ENCODE data around the gene SEC14L2. TPM values are rescaled to one million over a fixed set of nuclear protein-coding genes. Genes with fewer than 3 reads are reported as not detected.
A peak's percentile ranks its signal among the peaks of the same experiment; 100 is the strongest.

The SEC14L2 gene
- total RNA-seq, 1 experiment from 2014 or later = 16.2 TPM

DNA sequence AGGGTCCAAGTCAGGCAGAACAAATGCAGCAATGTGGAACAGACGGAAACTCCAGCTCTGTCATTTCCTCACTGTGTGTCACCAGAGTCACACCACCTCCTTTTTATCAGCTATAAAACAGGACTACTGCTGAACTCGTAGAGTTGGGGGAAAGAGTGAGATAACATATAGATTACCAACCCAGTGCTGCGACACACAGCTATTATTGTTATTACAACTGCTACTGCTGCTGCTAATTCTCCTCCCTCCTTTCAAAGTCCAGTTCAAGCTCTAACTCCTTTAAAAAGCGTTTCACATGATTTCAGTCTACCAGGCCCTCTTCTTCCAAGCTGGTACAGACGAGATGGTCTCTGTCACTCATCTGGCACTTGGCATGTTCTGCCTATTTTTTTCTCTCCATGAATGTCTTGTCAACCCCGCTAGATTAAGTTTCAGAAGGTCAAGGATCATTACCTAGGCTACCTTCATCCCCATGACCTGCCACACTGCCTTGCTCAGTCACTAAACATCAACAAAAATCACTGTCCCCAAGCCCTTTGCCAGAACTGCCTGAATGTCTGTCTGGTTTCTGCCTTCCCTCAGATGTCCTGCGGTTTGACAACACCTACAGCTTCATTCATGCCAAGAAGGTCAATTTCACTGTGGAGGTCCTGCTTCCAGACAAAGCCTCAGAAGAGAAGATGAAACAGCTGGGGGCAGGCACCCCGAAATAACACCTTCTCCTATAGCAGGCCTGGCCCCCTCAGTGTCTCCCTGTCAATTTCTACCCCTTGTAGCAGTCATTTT is 25.1 kb downstream of the SEC14L2 start:
- peaks cover 67% of the 10 kb centered on the region for H3K4me1 ChIP-seq (replicated peaks)
- H3K27me3 ChIP-seq (replicated peaks) = no peaks in the 10 kb centered on the region
- peak overlapping the region; percentile 90 for H3K27ac ChIP-seq
- no peak overlapping the region for H3K4me3 ChIP-seq
- peaks cover 35% of the 10 kb centered on the region for H3K36me3 ChIP-seq
- DNase-seq (ENCODE audit: low read depth in 1 of 2, low spot score in 2 of 2) = peak in 1 of 2 experiments; percentile 15
- H3K9me3 ChIP-seq (replicated peaks) = no peaks in the 10 kb centered on the region

DNA sequence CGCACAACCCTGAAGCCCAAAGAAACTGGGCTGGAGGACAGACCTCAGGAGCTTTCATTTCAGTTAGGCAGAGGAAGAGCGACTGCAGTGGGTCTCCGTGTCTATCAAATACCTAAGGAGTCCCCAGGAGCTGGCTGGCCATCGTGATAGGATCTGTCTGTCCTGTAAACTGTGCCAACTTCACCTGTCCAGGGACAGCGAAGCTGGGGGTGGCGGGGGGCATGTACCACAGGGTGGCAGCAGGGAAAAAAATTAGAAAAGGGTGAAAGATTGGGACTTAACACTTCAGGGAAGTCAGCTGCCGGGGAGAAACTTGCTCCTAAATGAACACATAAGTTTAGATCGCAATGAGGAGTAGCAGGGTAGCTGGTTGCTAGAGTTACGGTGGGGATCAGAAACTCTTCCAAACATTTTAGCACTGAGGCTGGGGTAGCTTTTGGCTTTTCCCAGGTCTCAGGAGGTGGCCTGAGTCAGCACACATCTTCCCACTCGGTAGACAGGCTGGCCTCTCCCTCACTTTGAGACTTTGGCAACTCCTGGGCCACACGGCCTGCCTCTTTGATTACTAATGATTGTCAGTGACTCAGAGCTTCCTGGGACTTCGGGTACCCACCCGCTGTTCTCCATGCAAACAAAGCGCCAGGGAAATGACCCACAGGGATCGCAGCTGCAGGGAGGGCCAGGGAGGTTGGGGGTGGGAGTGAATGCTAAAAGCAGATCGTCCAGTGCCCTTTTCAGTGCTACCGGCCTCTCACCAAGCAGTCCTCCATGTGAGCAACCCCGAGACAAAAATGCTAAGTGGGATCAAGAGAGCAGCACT is 25.9 kb downstream of the SEC14L2 start:
- H3K27ac ChIP-seq = peak overlapping the region; percentile 90
- H3K27me3 ChIP-seq (replicated peaks) = no peaks in the 10 kb centered on the region
- H3K4me3 ChIP-seq = peak overlapping the region; percentile 43
- peak; percentile 93 for DNase-seq (ENCODE audit: low read depth in 1 of 2, low spot score in 2 of 2)
- H3K4me1 ChIP-seq (replicated peaks) = peaks cover 67% of the 10 kb centered on the region
- no peaks in the 10 kb centered on the region for H3K9me3 ChIP-seq (replicated peaks)
- H3K36me3 ChIP-seq = peaks cover 32% of the 10 kb centered on the region

DNA sequence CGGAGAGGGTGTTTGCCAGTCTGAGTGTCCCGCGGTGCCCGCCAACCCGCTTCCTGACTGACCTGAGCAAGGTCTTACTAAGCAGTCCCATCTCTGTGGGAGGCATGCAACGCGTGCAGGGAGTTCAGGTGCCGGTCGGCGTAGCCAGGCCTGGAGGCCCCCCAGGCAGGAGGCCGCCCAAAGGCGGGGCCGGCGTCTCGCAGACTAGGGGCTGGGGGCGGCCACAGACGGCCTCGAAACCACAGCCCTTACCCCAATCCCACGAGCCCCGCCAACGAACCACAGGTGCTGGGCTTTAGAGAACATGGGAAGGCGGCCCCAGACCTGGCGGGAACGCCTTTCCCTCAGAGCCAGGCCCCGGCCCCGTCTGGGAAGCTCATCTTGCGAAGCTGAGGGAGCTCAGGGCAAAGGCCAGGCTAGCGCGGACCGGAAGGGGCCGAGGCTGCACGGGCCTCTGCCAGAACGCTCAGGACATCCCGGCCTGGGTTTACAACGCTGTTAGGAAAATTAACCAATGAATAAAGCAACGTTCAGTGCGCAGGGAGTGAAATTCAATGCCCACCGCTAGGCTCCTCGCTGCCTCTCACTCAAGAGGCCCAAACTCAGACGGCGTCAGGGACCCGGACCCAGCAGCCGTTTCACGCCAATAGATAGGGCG is 26.6 kb downstream of the SEC14L2 start:
- Histone ChIP-seq H3K4me1 (replicated peaks) (peaks cover 67% of the 10 kb centered on the region), H3K27ac (peak overlapping the region; percentile 90), H3K9me3 (replicated peaks) (no peaks in the 10 kb centered on the region), H3K4me3 (peak overlapping the region; percentile 43), H3K36me3 (peaks cover 26% of the 10 kb centered on the region), H3K27me3 (replicated peaks) (no peaks in the 10 kb centered on the region)
- peak in 1 of 2 experiments; percentile 82 for DNase-seq (ENCODE audit: low read depth in 1 of 2, low spot score in 2 of 2)

DNA sequence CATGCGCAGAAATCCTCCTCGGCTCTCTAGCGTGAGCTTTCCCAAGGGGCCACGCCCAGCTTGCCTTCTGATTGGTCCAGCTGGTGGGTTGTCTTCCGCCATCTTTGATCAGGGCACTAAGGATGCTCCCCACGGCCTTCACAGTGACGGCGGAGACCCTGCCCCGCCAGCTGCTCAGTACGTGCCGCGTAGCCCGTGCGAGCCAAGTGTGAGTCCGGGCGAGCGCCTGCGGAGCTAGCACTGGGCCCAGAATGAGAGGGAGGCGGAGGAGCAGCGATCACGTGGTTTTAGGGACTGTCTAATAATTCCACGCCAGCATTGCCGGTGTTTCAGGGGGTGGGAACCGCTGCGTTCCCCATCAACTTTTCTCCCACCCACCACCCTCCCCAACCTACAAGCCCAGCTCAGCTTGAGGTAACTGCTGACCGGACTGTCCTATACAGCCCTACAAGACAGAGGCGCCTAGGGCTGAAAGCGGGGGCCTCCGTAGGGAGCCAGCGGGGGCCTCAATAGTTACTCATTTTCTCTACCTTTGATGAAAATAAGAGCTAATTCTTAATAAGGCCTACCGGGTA is 27.2 kb downstream of the SEC14L2 start:
- DNase-seq (ENCODE audit: low read depth in 1 of 2, low spot score in 2 of 2) = peak; percentile 98 to 99
- Histone ChIP-seq H3K36me3 (peaks cover 23% of the 10 kb centered on the region), H3K27ac (peak overlapping the region; percentile 90), H3K9me3 (replicated peaks) (no peaks in the 10 kb centered on the region), H3K4me1 (replicated peaks) (peaks cover 67% of the 10 kb centered on the region), H3K27me3 (replicated peaks) (no peaks in the 10 kb centered on the region), H3K4me3 (peak overlapping the region; percentile 43)

DNA sequence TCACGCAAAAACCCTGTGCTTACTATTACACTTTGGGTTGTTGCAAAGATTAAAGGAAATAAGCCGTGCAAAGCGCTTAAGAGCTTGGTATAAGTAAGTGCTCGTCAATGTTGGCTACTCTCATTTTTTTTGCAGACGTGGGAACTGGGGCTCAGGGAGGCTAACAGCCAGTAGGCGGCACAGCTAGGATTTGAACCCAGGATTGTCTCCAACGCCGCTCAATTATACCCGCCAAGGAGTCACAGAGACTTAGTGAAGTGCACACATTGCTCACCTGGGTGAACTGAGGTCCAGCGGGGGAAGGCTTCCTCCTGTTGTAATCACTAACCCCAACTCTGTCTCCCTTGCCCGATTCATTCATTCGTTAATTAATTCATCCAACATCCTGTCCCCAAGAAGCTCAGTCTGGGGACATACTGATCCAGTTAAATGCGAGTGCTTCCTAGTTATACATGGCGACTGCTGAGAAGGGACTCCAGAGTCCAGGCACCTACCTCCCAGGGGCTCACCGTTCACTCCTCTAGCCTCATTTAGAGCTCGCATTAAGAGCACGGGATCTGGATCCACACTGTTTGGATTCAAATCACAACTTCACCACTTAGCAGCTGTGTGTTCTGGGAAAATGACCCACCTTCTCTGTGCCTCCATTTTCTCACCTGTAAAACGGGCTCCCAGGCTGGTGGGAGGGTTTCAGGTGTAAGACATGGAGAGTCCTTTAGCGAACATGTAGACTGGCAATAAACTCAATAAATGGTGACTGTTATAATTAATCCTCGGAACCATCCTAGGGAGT is 27.9 kb downstream of the SEC14L2 start:
- H3K27ac ChIP-seq = peak overlapping the region; percentile 20; the same call in 1 of the 2 replicates
- peaks cover 61% of the 10 kb centered on the region for H3K4me1 ChIP-seq (replicated peaks)
- DNase-seq (ENCODE audit: low read depth in 1 of 2, low spot score in 2 of 2) = no peak
- H3K9me3 ChIP-seq (replicated peaks) = no peaks in the 10 kb centered on the region
- H3K4me3 ChIP-seq = peak overlapping the region; percentile 64
- no peaks in the 10 kb centered on the region for H3K27me3 ChIP-seq (replicated peaks)
- peaks cover 19% of the 10 kb centered on the region; the same call in 1 of the 2 replicates for H3K36me3 ChIP-seq

DNA sequence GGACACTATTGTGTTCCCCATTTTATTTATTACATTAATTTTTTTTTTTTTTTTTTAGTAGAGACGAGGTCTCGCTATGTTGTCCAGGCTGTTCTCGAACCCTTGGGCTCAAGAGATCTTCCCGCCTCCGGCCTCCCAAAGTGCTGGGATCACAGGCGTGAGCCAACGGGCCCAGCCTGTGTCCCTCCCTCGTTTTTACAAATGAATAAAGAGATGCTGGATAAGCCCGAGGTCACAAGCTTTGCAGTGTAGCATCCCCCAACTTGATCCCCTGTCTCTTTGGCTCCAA is 28.5 kb downstream of the SEC14L2 start:
- no peaks in the 10 kb centered on the region for H3K9me3 ChIP-seq (replicated peaks)
- peak overlapping the region; percentile 64 for H3K4me3 ChIP-seq
- H3K27ac ChIP-seq = peak overlapping the region; percentile 52
- peaks cover 19% of the 10 kb centered on the region; the same call in 1 of the 2 replicates for H3K36me3 ChIP-seq
- no peak for DNase-seq (ENCODE audit: low read depth in 1 of 2, low spot score in 2 of 2)
- H3K4me1 ChIP-seq (replicated peaks) = peaks cover 56% of the 10 kb centered on the region
- no peaks in the 10 kb centered on the region for H3K27me3 ChIP-seq (replicated peaks)

DNA sequence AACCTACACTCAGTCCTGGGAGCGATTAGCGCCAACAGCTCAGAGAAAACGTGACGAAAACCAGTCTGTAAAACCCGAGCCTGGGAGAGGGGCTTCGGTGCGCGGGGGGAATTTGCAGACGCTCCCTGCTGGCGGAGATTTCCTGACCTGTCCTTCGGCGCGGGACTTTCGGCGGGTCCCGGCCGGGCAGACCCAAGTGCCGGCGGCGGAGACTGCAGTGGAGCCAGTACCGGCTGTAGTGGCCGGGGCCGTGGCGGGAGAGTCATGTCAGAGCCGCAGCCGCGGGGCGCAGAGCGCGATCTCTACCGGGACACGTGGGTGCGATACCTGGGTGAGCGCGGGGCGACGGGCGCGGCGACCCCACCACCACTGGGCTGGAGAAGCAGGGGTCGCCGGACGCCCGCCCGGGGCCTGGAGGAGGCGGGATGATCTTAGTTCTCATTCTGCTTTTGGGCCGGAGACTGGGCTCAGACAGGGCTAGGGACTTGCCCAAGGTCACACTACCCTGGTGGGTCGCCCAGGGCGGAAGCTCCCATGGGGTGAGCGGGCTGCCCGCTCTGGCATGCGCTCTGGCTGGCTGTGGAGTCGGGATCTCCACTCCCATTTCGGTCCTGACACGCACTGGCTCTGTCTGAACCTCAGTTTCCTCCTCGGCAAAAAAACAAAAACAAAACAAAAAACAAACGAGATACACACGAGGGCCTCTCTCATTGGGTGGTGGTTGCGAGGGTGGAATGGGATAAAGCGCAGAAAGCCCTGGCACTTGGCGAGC is 29.0 kb downstream of the SEC14L2 start, which contains the start of gene MTFP1:
Gene MTFP1 (plus strand): TSS at position 153 of the 772 bp plus-strand sequence. CDS start 112 bp downstream, at position 265.
- Histone ChIP-seq H3K27ac (peak within 1 kb of the TSS; percentile 52), H3K4me1 (replicated peaks) (peaks cover 51% of the 10 kb centered on the region), H3K36me3 (peaks cover 19% of the 10 kb centered on the region; the same call in 1 of the 2 replicates), H3K9me3 (replicated peaks) (no peaks in the 10 kb centered on the region), H3K4me3 (peak within 1 kb of the TSS; percentile 64), H3K27me3 (replicated peaks) (no peaks in the 10 kb centered on the region)
- peak; percentile 76 for DNase-seq (ENCODE audit: low read depth in 1 of 2, low spot score in 2 of 2)

DNA sequence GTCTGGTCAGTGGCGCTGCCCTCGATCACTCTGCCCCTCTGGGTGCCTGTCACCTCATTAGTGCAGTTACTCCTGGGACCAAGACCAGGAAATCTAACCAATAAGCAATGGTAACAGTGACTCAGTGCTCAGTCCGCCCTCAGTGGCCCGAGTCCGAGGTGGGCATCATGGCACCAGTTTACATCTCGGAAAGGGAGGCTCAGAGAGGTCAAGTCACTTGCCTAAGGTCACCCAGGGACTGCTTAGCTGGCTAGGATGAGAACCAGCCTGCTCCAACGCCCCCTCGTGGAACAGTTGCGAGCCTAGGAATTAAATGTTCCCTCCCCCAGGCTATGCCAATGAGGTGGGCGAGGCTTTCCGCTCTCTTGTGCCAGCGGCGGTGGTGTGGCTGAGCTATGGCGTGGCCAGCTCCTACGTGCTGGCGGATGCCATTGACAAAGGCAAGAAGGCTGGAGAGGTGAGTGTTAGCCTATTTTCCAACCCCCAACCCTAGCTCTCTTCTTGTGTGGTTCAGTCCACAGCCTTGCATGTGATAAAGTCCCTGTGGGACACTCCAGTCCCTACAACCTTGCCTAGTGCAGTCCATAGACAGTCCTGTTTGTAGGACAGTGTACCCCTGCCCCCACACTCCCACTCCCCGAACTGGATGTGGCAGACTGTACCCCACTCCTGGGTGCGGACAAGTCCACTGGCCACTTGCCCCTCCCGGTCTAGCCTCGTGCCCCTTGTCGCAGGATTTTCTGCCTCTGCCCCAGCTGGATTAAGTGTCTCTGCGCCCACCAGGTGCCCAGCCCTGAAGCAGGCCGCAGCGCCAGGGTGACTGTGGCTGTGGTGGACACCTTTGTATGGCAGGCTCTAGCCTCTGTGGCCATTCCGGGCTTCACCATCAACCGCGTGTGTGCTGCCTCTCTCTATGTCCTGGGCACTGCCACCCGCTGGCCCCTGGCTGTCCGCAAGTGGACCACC is 29.9 kb downstream of the SEC14L2 start:
- no peaks in the 10 kb centered on the region for H3K27me3 ChIP-seq (replicated peaks)
- peak; percentile 81 to 87 for DNase-seq (ENCODE audit: low read depth in 1 of 2, low spot score in 2 of 2)
- peaks cover 42% of the 10 kb centered on the region for H3K4me1 ChIP-seq (replicated peaks)
- peaks cover 15% of the 10 kb centered on the region; the same call in 1 of the 2 replicates for H3K36me3 ChIP-seq
- peak overlapping the region; percentile 52; the same call in 1 of the 2 replicates for H3K27ac ChIP-seq
- H3K9me3 ChIP-seq (replicated peaks) = no peaks in the 10 kb centered on the region
- H3K4me3 ChIP-seq = peak overlapping the region; percentile 64

DNA sequence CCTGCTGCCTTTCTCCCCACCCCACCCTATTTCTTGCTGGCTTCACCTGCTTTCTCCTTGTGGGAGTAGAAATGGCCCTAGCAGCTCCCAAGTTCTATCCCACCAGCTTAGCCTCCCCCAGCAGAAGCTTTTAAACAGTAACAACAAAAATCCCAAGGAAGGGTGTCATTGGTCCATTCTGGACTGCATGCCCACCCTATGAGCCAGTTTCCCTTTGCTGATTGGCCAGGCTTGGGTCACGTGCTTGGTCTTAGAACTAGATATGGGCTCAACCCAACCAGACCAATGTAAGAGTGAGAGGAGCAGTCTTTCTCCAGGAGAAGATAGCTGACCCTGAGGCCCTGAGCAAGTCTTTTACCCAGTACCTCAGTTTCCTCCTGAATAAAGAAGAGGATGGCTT is 31.1 kb downstream of the SEC14L2 start:
- Histone ChIP-seq H3K4me1 (replicated peaks) (peaks cover 30% of the 10 kb centered on the region), H3K9me3 (replicated peaks) (no peaks in the 10 kb centered on the region), H3K27ac (no peak overlapping the region), H3K27me3 (replicated peaks) (no peaks in the 10 kb centered on the region), H3K36me3 (peaks cover 8% of the 10 kb centered on the region; the same call in 1 of the 2 replicates), H3K4me3 (no peak overlapping the region)
- DNase-seq (ENCODE audit: low read depth in 1 of 2, low spot score in 2 of 2) = no peak

DNA sequence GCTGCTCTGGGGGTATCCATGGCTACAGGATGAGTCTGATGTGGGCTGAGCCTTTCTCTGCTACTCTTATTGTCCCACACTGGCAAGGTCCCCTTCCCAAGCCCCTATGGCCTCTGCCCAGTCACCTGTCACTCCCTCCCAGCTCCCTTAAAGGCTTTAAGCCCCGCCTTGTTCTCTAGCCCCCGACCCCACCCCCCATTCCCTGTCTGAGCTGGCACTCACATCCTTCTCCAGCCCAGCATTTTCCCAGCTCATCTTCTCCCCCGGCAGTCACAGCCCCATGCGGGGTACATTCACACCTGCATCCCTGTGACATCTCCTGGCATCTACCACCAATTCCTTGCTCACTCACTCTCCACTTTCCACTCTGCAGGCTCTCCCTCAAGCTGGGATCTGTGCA is 33.1 kb downstream of the SEC14L2 start:
- no peak overlapping the region for H3K4me3 ChIP-seq
- no peaks in the 10 kb centered on the region for H3K9me3 ChIP-seq (replicated peaks)
- H3K27ac ChIP-seq = no peak overlapping the region
- DNase-seq (ENCODE audit: low read depth in 1 of 2, low spot score in 2 of 2) = no peak
- peaks cover 15% of the 10 kb centered on the region for H3K4me1 ChIP-seq (replicated peaks)
- no peaks in the 10 kb centered on the region for H3K27me3 ChIP-seq (replicated peaks)
- H3K36me3 ChIP-seq = peaks cover 8% of the 10 kb centered on the region; the same call in 1 of the 2 replicates

DNA sequence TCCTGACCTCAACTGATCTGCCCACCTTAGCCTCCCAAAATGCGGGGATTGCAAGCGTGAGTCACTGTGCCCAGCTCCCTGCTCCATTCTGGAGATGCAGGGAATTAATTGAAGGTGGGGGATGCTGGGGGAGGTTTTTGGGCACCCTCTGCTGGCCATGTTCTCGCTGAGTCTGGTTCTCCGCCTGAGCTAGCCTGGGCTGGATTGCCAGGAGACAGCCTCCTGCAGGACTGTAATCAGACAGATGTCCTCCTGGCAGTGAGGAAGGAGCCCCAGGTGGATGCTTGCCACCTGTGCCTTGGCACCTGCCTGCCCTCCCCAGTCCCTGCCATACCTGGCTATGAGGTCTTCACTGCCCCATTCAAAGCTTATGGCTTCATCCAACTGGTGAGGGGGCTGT is 34.1 kb downstream of the SEC14L2 start:
- Histone ChIP-seq H3K27me3 (replicated peaks) (no peaks in the 10 kb centered on the region), H3K9me3 (replicated peaks) (no peaks in the 10 kb centered on the region), H3K36me3 (peaks cover 8% of the 10 kb centered on the region; the same call in 1 of the 2 replicates), H3K4me1 (replicated peaks) (peaks cover 12% of the 10 kb centered on the region), H3K27ac (no peak overlapping the region), H3K4me3 (no peak overlapping the region)
- DNase-seq (ENCODE audit: low read depth in 1 of 2, low spot score in 2 of 2) = no peak
